ENCODE measurements around the gene PPP1R12A.

PPP1R12A gene

DNA sequence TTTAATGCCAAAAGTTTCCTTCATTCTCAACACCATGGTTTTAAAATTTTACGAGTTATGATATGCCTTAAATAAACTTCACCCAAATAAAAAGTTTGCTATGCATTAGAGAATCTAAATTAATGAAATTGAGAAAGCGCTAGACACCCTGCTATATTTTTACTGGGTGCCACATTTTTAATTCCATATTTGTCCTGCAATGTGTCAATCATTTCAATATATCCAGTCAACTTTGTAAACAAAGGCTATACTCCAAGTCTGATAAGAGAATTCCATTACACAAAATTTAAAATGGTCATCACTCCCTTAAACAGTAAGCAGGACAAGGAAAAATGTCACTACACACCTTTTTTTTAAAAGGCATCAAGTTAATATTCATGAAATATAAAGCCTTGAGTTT is 1.9 kb downstream of the PPP1R12A start:
- Mint-ChIP-seq H3K27ac (ENCODE audit: low read depth) (peak overlapping the region; percentile 98), H3K36me3 (ENCODE audit: insufficient read depth) (peaks cover 24% of the 10 kb centered on the region), H3K4me3 (peak overlapping the region; percentile 88), H3K9me3 (no peaks in the 10 kb centered on the region), H3K27me3 (no peaks in the 10 kb centered on the region), H3K4me1 (peaks cover 59% of the 10 kb centered on the region)
- DNase-seq (ENCODE audit: low spot score in 2 of 2) (no peak), ATAC-seq (replicated peaks; ENCODE audit: extremely low read depth, poor library complexity, severe bottlenecking) (no peak)

- Mint-ChIP-seq H3K4me3 (peak overlapping the region; percentile 88), H3K27me3 (no peaks in the 10 kb centered on the region), H3K36me3 (ENCODE audit: insufficient read depth) (peaks cover 24% of the 10 kb centered on the region), H3K9me3 (no peaks in the 10 kb centered on the region), H3K4me1 (peaks cover 62% of the 10 kb centered on the region), H3K27ac (ENCODE audit: low read depth) (peak overlapping the region; percentile 68)
- DNase-seq (ENCODE audit: low spot score in 2 of 2) (no peak), ATAC-seq (replicated peaks; ENCODE audit: extremely low read depth, poor library complexity, severe bottlenecking) (no peak)
These were observed 2.5 kb downstream of the PPP1R12A start for GRCh38 chr12:79932357-79932756.

DNA sequence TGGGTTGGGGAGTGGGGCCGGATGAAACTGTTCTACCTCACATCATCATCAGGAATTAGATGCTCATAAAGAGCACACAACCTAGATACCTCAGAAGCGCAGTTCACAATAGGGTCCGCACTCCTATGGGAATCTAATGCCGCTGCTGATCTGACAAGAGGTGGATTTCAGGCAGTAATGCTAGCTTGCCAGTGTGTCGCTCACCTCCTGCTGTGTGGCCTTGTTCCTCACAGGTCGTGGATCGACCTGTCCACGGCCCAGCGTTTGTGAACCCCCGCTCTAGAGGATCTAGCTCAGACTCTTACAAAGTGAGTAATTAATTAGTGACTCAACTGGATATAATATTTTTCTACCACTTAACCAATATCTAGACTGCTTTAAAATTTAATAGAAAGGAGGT is 5.8 kb downstream of the PPP1R12A start:
- H3K27ac Mint-ChIP-seq (ENCODE audit: low read depth), result no peak overlapping the region
- ATAC-seq (replicated peaks; ENCODE audit: extremely low read depth, poor library complexity, severe bottlenecking) (no peak), DNase-seq (ENCODE audit: low spot score in 2 of 2) (no peak)
- H3K27me3 Mint-ChIP-seq, result no peaks in the 10 kb centered on the region
- peaks cover 6% of the 10 kb centered on the region for H3K36me3 Mint-ChIP-seq (ENCODE audit: insufficient read depth)
- peaks cover 60% of the 10 kb centered on the region for H3K4me1 Mint-ChIP-seq
- H3K4me3 Mint-ChIP-seq, result no peak overlapping the region
- no peaks in the 10 kb centered on the region for H3K9me3 Mint-ChIP-seq

- no peaks in the 10 kb centered on the region for H3K9me3 Mint-ChIP-seq
- ATAC-seq (replicated peaks; ENCODE audit: extremely low read depth, poor library complexity, severe bottlenecking) (peak; percentile 98), DNase-seq (ENCODE audit: low spot score in 2 of 2) (peak; percentile 23 to 48)
- H3K4me3 Mint-ChIP-seq, result peak overlapping the region; percentile 19
- peaks cover 49% of the 10 kb centered on the region for H3K4me1 Mint-ChIP-seq
- H3K27me3 Mint-ChIP-seq, result no peaks in the 10 kb centered on the region
- H3K27ac Mint-ChIP-seq (ENCODE audit: low read depth), result peak overlapping the region; percentile 72
- H3K36me3 Mint-ChIP-seq (ENCODE audit: insufficient read depth), result no peaks in the 10 kb centered on the region
These were observed 7.0 kb downstream of the PPP1R12A start for GRCh38 chr12:79927772-79928474.

DNA sequence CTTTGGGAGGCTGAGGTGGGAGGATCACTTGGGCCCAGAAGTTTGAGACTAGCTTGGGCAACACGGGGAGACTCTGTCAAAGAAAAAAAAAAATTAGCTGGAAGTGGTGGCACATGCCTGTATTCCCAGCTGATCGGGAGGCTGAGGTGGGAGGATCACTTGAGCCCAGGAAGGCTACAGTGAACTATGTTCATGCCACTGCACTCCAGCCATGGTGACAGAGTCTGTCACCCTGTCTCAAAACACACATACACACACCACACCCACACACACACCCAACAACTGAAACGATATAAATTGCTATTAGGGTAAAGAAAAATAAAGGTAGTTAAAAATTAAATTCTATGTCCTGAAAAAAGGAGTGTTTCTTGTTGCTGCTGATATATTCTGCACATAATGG is 7.9 kb downstream of the PPP1R12A start:
- peaks cover 47% of the 10 kb centered on the region for H3K4me1 Mint-ChIP-seq
- no peaks in the 10 kb centered on the region for H3K9me3 Mint-ChIP-seq
- peak overlapping the region; percentile 80 for H3K27ac Mint-ChIP-seq (ENCODE audit: low read depth)

DNA sequence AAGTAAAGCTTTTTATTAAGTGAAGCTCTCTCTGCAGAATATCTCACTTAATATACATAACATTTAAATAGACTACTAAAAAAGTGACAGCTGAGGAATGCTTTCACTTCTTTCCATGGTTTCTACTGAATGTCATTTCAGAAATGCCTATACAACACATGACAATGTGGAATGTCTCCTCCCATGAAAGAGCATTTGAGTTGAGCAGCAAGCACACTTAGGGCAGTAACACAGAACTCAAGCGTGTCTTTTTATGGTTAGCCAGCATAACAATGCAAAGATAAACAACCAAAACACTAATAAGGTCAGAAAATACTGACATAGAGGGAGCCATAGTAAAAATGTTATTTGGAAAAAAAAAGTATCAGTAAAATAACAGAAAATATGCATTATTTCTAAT is 9.4 kb downstream of the PPP1R12A start:
- peaks cover 3% of the 10 kb centered on the region for H3K36me3 Mint-ChIP-seq (ENCODE audit: insufficient read depth)
- H3K27ac Mint-ChIP-seq (ENCODE audit: low read depth), result peak overlapping the region; percentile 44
- no peak for DNase-seq (ENCODE audit: low spot score in 2 of 2)
- H3K27me3 Mint-ChIP-seq, result no peaks in the 10 kb centered on the region
- no peak overlapping the region for H3K4me3 Mint-ChIP-seq
- no peaks in the 10 kb centered on the region for H3K9me3 Mint-ChIP-seq
- H3K4me1 Mint-ChIP-seq, result peaks cover 56% of the 10 kb centered on the region
- no peak for ATAC-seq (replicated peaks; ENCODE audit: extremely low read depth, poor library complexity, severe bottlenecking)

More for the DNA sequence above, 7.9 kb downstream of the PPP1R12A start:
- ATAC-seq (replicated peaks; ENCODE audit: extremely low read depth, poor library complexity, severe bottlenecking), result no peak
- Mint-ChIP-seq H3K27me3 (no peaks in the 10 kb centered on the region), H3K36me3 (ENCODE audit: insufficient read depth) (peaks cover under 1% of the 10 kb centered on the region), H3K4me3 (peak overlapping the region; percentile 16)
- DNase-seq (ENCODE audit: low spot score in 2 of 2), result no peak

- Mint-ChIP-seq H3K36me3 (ENCODE audit: insufficient read depth) (peaks cover 5% of the 10 kb centered on the region), H3K27me3 (no peaks in the 10 kb centered on the region), H3K4me3 (no peak overlapping the region), H3K27ac (ENCODE audit: low read depth) (peak overlapping the region; percentile 19), H3K9me3 (no peaks in the 10 kb centered on the region), H3K4me1 (peaks cover 66% of the 10 kb centered on the region)
- DNase-seq (ENCODE audit: low spot score in 2 of 2) (no peak), ATAC-seq (replicated peaks; ENCODE audit: extremely low read depth, poor library complexity, severe bottlenecking) (no peak)
These were observed 13.1 kb downstream of the PPP1R12A start for GRCh38 chr12:79921786-79922185.

DNA sequence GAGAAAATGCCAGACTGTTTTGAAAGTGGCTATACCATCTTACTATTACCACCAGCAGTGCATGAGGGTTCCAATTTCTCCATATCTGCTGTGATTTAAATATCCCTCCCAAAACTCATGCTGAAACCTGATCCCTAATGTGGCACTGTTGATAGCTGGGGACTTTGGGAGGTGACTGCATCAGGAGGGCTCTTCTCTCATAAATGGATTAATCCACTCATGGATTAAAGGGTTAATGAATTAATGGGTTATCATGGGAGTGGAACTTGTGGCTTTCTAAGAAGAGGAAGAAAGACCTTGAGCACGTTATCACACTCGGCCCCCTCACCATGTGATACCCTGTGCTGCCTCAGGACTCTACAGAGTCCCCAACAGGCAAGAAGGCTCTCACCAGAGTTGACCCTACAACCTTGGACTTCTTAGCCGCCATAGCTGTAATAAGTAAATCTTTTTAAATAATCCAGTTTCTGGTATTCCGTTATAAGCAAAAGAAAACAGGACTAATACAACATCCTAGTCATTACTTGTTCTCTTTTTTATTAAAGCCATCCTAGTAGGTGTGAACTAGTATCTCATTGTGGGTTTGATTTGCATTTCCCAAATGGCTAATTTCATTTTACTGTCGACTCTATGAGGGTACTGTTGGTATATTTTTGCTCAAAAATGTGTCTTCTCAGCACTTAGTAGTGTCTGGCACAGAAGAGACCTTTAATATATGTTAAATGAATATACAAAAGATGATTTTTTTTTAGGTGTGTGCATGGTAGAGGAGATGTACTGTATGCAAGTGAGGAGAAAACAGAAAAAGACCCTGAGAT is 14.3 kb downstream of the PPP1R12A start:
- no peaks in the 10 kb centered on the region for H3K9me3 Mint-ChIP-seq
- H3K36me3 Mint-ChIP-seq (ENCODE audit: insufficient read depth), result peaks cover 5% of the 10 kb centered on the region
- peaks cover 73% of the 10 kb centered on the region for H3K4me1 Mint-ChIP-seq
- peak overlapping the region; percentile 63 for H3K27ac Mint-ChIP-seq (ENCODE audit: low read depth)
- H3K4me3 Mint-ChIP-seq, result no peak overlapping the region
- ATAC-seq (replicated peaks; ENCODE audit: extremely low read depth, poor library complexity, severe bottlenecking) (no peak), DNase-seq (ENCODE audit: low spot score in 2 of 2) (no peak)
- no peaks in the 10 kb centered on the region for H3K27me3 Mint-ChIP-seq

DNA sequence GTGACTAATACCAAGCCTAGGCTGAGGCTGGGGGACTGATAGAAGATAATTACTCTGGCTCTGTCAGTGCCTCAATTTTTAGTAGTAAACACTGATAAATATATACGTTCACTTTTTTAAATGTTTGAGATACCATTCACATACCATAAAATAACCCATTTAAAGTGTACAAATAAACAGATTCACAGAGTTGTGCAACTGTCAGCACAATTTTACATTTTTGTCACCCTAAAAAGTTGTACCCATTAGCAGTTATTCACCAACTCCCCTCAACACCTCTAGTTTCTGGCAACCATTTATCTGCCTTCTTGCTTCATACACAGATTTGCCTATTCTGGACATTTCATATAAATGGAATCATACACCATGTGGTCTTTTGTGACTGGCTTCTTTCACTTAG is 15.1 kb downstream of the PPP1R12A start:
- DNase-seq (ENCODE audit: low spot score in 2 of 2), result no peak
- Mint-ChIP-seq H3K27me3 (no peaks in the 10 kb centered on the region), H3K36me3 (ENCODE audit: insufficient read depth) (peaks cover 5% of the 10 kb centered on the region), H3K4me1 (peaks cover 71% of the 10 kb centered on the region), H3K27ac (ENCODE audit: low read depth) (no peak overlapping the region), H3K9me3 (no peaks in the 10 kb centered on the region), H3K4me3 (no peak overlapping the region)
- ATAC-seq (replicated peaks; ENCODE audit: extremely low read depth, poor library complexity, severe bottlenecking), result no peak

GRCh38 chr12:79916826-79917225 is 18.1 kb downstream of the PPP1R12A start:
- H3K27ac Mint-ChIP-seq (ENCODE audit: low read depth), result peak overlapping the region; percentile 33
- ATAC-seq (replicated peaks; ENCODE audit: extremely low read depth, poor library complexity, severe bottlenecking) (no peak), DNase-seq (ENCODE audit: low spot score in 2 of 2) (no peak)
- no peaks in the 10 kb centered on the region for H3K9me3 Mint-ChIP-seq
- peaks cover 3% of the 10 kb centered on the region for H3K36me3 Mint-ChIP-seq (ENCODE audit: insufficient read depth)
- H3K4me3 Mint-ChIP-seq, result no peak overlapping the region
- no peaks in the 10 kb centered on the region for H3K27me3 Mint-ChIP-seq
- peaks cover 85% of the 10 kb centered on the region for H3K4me1 Mint-ChIP-seq

DNA sequence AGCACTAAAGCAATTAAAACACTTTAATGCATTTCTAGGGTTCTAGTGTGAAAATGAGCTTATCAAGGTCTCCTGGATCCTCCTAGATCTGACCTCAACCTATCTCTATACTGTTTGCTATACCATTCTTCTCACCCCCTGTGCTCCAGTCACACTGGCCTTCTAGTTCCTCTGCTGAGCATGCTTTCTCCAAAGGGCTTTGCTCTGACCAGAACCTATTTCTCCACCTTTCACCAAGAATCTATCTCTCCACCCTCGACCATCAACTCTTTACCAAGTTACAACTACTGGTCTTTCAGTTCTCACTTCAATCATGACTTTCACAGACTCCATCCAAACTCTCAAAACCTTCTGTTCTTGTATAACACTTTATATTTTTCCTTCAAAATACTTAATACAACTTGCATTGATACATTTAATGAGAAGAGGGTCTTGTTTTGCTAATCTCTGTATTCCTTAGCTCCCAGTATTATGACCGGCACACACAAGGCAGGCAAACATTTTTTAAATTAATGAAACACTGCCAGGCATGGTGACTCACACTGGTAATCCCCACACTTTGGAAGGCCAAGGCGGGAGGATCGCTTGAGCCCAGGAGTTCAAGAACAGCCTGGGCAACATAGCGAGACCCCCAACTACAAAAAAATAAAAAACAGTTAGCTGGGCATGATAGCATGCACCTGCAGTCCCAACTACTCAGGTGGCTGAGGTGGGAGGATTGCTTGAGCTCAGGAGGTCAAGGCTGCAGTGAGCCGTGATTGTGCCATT is 22.8 kb downstream of the PPP1R12A start:
- peak overlapping the region; percentile 12 for H3K4me3 Mint-ChIP-seq
- H3K27me3 Mint-ChIP-seq, result no peaks in the 10 kb centered on the region
- peaks cover 2% of the 10 kb centered on the region for H3K36me3 Mint-ChIP-seq (ENCODE audit: insufficient read depth)
- peaks cover 60% of the 10 kb centered on the region for H3K4me1 Mint-ChIP-seq
- ATAC-seq (replicated peaks; ENCODE audit: extremely low read depth, poor library complexity, severe bottlenecking) (no peak), DNase-seq (ENCODE audit: low spot score in 2 of 2) (no peak)
- H3K27ac Mint-ChIP-seq (ENCODE audit: low read depth), result no peak overlapping the region
- H3K9me3 Mint-ChIP-seq, result no peaks in the 10 kb centered on the region

DNA sequence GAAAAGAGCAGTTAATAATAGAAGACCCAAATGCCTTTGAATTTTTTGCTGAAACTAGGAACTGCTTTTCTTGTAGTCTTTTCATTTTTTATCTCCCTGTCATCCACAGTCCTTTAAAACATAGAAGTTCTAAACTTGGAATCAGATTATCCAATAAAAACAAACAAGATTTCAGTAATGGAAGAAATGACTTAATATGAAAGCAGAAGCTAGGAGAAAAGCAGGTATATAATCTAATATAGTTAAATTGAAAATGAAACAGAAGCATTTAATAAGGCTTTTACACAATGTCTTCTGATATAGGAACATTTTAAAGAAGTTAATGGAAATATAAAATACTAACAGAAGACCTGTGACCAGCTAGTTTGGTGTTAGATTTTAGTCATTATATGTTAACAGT is 26.5 kb downstream of the PPP1R12A start:
- H3K4me3 Mint-ChIP-seq, result no peak overlapping the region
- DNase-seq (ENCODE audit: low spot score in 2 of 2) (no peak), ATAC-seq (replicated peaks; ENCODE audit: extremely low read depth, poor library complexity, severe bottlenecking) (no peak)
- peaks cover 4% of the 10 kb centered on the region for H3K36me3 Mint-ChIP-seq (ENCODE audit: insufficient read depth)
- H3K27me3 Mint-ChIP-seq, result no peaks in the 10 kb centered on the region
- H3K27ac Mint-ChIP-seq (ENCODE audit: low read depth), result no peak overlapping the region
- peaks cover 56% of the 10 kb centered on the region for H3K4me1 Mint-ChIP-seq
- H3K9me3 Mint-ChIP-seq, result no peaks in the 10 kb centered on the region

Measured in central memory CD8-positive, alpha-beta T cell (primary cell).